HG03460 (cell line): Measurements from ENCODE around the gene COPS7A.

Experiments
- ATAC-seq: cut with Tn5 transposase; IDR thresholded peaks from one replicate; pipeline ENCODE4 v1.9.1; 2021; ENCODE audit not compliant: unreplicated experiment

The COPS7A gene

GRCh38 chr12:6768437-6768914, 44.6 kb downstream of the COPS7A start:
- ATAC-seq, result no peak

GRCh38 chr12:6768990-6769389, 45.1 kb downstream of the COPS7A start:
- ATAC-seq, result no peak

- ATAC-seq, result no peak
Measured at GRCh38 chr12:6769666-6770065, 45.8 kb downstream of the COPS7A start.

- no peak for ATAC-seq
Measured at GRCh38 chr12:6770094-6770493, 46.2 kb downstream of the COPS7A start.

GRCh38 chr12:6770600-6770999, 46.8 kb downstream of the COPS7A start:
- ATAC-seq, result no peak

- ATAC-seq, result no peak
Measured at GRCh38 chr12:6771091-6771495, 47.2 kb downstream of the COPS7A start.

GRCh38 chr12:6771509-6772330, 47.9 kb downstream of the COPS7A start:
- ATAC-seq, result no peak

GRCh38 chr12:6772331-6772695, 48.5 kb downstream of the COPS7A start, which contains the start of gene LAG3:
Gene LAG3, plus strand, starts transcription at chr12:6772520. Its CDS starts 333 bp downstream, at chr12:6772853.
- ATAC-seq, result no peak

- no peak for ATAC-seq
Measured at GRCh38 chr12:6772726-6773589, 49.1 kb downstream of the COPS7A start.

GRCh38 chr12:6773590-6774351, 49.9 kb downstream of the COPS7A start:
- ATAC-seq, result no peak

GRCh38 chr12:6774499-6775062, 50.7 kb downstream of the COPS7A start:
- no peak for ATAC-seq

- no peak for ATAC-seq
Measured at GRCh38 chr12:6775185-6776174, 51.6 kb downstream of the COPS7A start.

GRCh38 chr12:6777386-6777785, 53.5 kb downstream of the COPS7A start:
- no peak for ATAC-seq

GRCh38 chr12:6778217-6778573, 54.3 kb downstream of the COPS7A start:
- no peak for ATAC-seq

GRCh38 chr12:6778574-6779550, 55.0 kb downstream of the COPS7A start:
- ATAC-seq, result peak; percentile 76

- ATAC-seq, result no peak
Measured at GRCh38 chr12:6779708-6780432, 56.0 kb downstream of the COPS7A start.

GRCh38 chr12:6780573-6780972, 56.7 kb downstream of the COPS7A start:
- ATAC-seq, result no peak
